CD4-positive, alpha-beta memory T cell (primary cell): ENCODE data around the gene RNU6-9. TPM values are rescaled to one million over a fixed set of nuclear protein-coding genes. Genes with fewer than 3 reads are reported as not detected.
A peak's percentile ranks its signal among the peaks of the same experiment; 100 is the strongest.

Experiments
- CTCF ChIA-PET: fragments of 350-600 bp; sonication (Branson Sonifier 250); formaldehyde crosslinking; loops from one replicate; lab custom pipeline; 2021; ENCODE audit warnings: inconsistent platforms; ENCODE audit not compliant: partially characterized antibody; lab: Charles Lee
- POLR2A ChIA-PET: fragments of 350-600 bp; sonication (Branson Sonifier 250); formaldehyde crosslinking; loops from one replicate; lab custom pipeline; 2021; ENCODE audit not compliant: partially characterized antibody; lab: Charles Lee
- DNase-seq, 5 donors: peaks; one replicate each; pipeline versions ENCODE4 v3.0.0 to v3.0.0-alpha.2; 2020 to 2022; ENCODE audit warnings: mixed read lengths in 1 of 5
- H3K27ac ChIP-seq: one replicate; pipeline ENCODE4 v1.7.0; 2013; ENCODE audit warnings: low read depth, low read length
- H3K27me3 ChIP-seq: 2 replicates; pipeline ENCODE4 v1.7.0; 2013; ENCODE audit warnings: mild to moderate bottlenecking, low read length, moderate library complexity; ENCODE audit not compliant: insufficient read depth
- H3K36me3 ChIP-seq: 2 replicates; pipeline ENCODE4 v1.7.0; 2013; ENCODE audit warnings: mild to moderate bottlenecking, low read length, moderate library complexity; ENCODE audit not compliant: insufficient read depth
- H3K4me1 ChIP-seq: 2 replicates; pipeline ENCODE4 v1.7.0; 2013; ENCODE audit warnings: mild to moderate bottlenecking, low read length, moderate library complexity; ENCODE audit not compliant: insufficient read depth
- H3K4me3 ChIP-seq, 2 donors: one replicate each; pipeline ENCODE4 v1.7.0; 2013; ENCODE audit warnings: low read length in 2 of 2, mild to moderate bottlenecking in 1 of 2
- H3K9me3 ChIP-seq, 2 donors: one replicate each; pipeline ENCODE4 v1.7.0; 2013; ENCODE audit warnings: low read length in 2 of 2, control low read depth in 1 of 2; ENCODE audit not compliant: control insufficient read depth in 1 of 2
- H3K27ac Mint-ChIP-seq, 7 donors: one replicate each; pipeline ENCODE4 v1.8.0; 2020 to 2021; ENCODE audit warnings: mixed read lengths in 7 of 7, mild to moderate bottlenecking in 6 of 7, inconsistent platforms in 3 of 7, moderate library complexity in 3 of 7
- H3K27me3 Mint-ChIP-seq, 2 donors: one replicate each; pipeline ENCODE4 v1.8.0; 2020 to 2021; ENCODE audit warnings: mixed read lengths in 2 of 2
- H3K36me3 Mint-ChIP-seq, 2 donors: one replicate each; pipeline ENCODE4 v1.8.0; 2020 to 2021; ENCODE audit warnings: mixed read lengths in 2 of 2, inconsistent platforms in 1 of 2, mild to moderate bottlenecking in 1 of 2
- H3K4me1 Mint-ChIP-seq, 4 donors: one replicate each; pipeline ENCODE4 v1.8.0; 2020 to 2021; ENCODE audit warnings: mixed read lengths in 4 of 4, mild to moderate bottlenecking in 1 of 4
- H3K4me3 Mint-ChIP-seq, 8 donors: one replicate each; pipeline ENCODE4 v1.8.0; 2020 to 2021; ENCODE audit warnings: mixed read lengths in 8 of 8, mild to moderate bottlenecking in 7 of 8, moderate library complexity in 6 of 8, inconsistent platforms in 3 of 8
- H3K9me3 Mint-ChIP-seq, 8 donors: one replicate each; pipeline ENCODE4 v1.8.0; 2020 to 2021; ENCODE audit warnings: mixed read lengths in 8 of 8, mild to moderate bottlenecking in 5 of 8, inconsistent platforms in 3 of 8, moderate library complexity in 1 of 8
- intact Hi-C: fragments of 100-400 bp; cut with micrococcal nuclease; formaldehyde crosslinking; loops from one replicate; pipeline ENCODE4 v1.15.1; 2023
- polyA plus RNA-seq, 2 donors: library from polyadenylated mRNA; unstranded; fragments of 300-500 nt; fragmentation: Illumina TruSeq; gene quantifications; one replicate each; pipeline ENCODE4 v1.2.3, GENCODE V29; 2021
- total RNA-seq, 2 experiments: library from RNA; stranded (reverse); gene quantifications; one replicate each; pipeline ENCODE4 v1.2.3, GENCODE V29; 2021

RNU6-9 gene
- total and polyA plus RNA-seq, 4 experiments from 2014 or later = not detected

DNA sequence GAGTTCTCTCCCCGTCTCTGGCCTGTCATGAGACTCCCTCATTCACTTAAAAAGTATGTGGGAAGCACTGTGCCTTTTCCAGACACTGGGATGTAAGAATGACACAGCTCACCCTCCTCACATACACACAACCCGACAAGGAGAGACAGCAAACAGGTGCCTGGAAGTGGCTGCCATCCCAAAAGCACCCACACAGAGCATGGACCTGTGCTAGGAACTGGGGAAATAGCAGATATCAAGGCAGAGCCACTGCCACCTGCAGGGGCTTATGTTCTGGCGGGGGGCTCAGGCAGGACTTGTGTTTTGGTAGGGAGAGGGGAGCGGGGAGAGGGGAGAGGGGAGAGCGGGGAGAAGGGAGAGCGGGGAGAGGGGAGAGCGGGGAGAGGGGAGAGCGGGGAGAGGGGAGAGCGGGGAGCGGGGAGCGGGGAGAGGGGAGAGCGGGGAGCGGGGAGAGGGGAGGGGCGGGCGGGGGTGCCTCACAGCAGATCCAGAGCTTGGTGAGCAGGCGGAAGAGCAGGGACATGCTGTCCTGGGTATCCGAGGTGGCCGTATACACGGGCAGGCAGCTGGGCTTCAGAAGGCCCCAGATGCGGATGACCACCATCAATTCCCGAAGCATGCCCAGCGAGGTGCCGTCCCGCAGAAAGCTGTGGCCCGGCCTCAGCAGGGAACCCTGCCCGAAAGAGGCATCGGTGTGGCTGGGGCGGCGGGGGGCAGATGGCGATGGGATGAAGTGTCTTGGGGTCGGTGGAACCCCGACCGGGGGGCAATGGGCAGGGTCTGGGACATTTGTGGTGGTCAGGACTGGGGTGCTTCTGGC is 21.6 kb upstream of the RNU6-9 start:
- peak in 1 of 5 donors; percentile 23 for DNase-seq
- H3K4me1 Mint-ChIP-seq = peaks cover 4 to 16% (median 9%) of the 10 kb centered on the region in 4 donors
- Histone ChIP-seq H3K4me3 (peak overlapping the region in 1 of 2 donors; percentile 51), H3K27me3 (no peaks in the 10 kb centered on the region), H3K27ac (peak overlapping the region; percentile 55), H3K36me3 (peaks cover 7% of the 10 kb centered on the region), H3K9me3 (no peaks in the 10 kb centered on the region), H3K4me1 (peaks cover 13% of the 10 kb centered on the region)
- POLR2A ChIA-PET = interaction anchor here (1.0 to 5.2 kb wide), 14 partner anchors 8 to 398 kb away, joined by 3 to 41 read pairs (median 6); partner anchors contain the start of genes ABCA7, CIRBP, MED16 and PTBP1
- intact Hi-C loops = loop anchor here (1.0 kb wide), 3 partner anchors 9 to 38 kb away; partner anchors contain the start of genes MED16 and RNU6-9
- H3K27me3 Mint-ChIP-seq = no peaks in the 10 kb centered on the region
- CTCF ChIA-PET = interaction anchor here (1.2 to 2.4 kb wide), 3 partner anchors 36 to 50 kb away, joined by 3 to 4 read pairs (median 4); no protein-coding TSS in a partner anchor
- H3K4me3 Mint-ChIP-seq = peak overlapping the region in 7 of 8 donors; percentile 75 to 92 (median 83)
- H3K36me3 Mint-ChIP-seq = peaks cover 7 to 23% of the 10 kb centered on the region in 2 donors
- peak overlapping the region; percentile 65 to 97 (median 94) for H3K27ac Mint-ChIP-seq
- peaks cover 0 to 8% (median 0%) of the 10 kb centered on the region in 8 donors for H3K9me3 Mint-ChIP-seq

DNA sequence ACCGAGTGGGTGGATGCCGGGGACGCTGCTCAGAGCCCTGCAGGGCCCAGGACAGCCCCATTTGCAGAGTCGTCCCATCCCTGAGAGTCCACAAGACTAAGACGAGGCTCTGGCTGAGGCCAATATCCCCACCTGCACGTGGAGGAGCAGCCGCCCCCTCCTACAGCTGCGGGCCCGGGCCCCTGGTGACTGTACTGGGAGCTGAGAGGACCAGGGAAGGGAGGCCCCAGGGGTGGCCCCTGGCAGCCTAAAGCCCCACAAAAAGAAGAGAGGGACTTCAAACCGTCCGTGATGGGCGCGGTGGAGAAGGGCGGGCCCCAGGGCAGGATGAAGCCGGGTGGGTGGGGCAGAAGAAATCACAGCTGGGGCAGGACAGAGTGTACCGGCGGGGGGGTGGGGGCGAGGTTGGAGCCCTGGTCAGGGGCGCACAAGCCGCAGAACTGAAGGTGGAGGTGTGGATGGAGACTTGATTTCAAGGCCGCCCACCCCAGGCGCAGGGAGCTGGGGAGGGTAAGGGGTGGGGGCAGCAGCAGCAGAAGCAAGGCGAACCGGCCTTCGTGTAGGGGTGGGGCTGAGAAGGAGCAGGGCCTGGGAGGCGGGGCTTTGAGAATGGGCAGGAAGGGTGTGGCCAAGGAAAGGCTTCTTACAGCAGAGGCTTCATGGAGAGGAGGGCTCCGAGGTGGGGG is 20.9 kb upstream of the RNU6-9 start:
- intact Hi-C loops = loop anchor here (1.0 kb wide), 3 partner anchors 10 to 37 kb away; partner anchors contain the start of genes MED16 and RNU6-9
- Histone ChIP-seq H3K4me3 (peak overlapping the region in 1 of 2 donors; percentile 51), H3K27me3 (no peaks in the 10 kb centered on the region), H3K4me1 (peaks cover 13% of the 10 kb centered on the region), H3K9me3 (no peaks in the 10 kb centered on the region), H3K27ac (peak overlapping the region; percentile 55), H3K36me3 (peaks cover 7% of the 10 kb centered on the region)
- Mint-ChIP-seq H3K9me3 (peaks cover 0 to 8% (median 0%) of the 10 kb centered on the region in 8 donors), H3K27ac (peak overlapping the region; percentile 88 to 98 (median 97)), H3K4me1 (peaks cover 4 to 16% (median 9%) of the 10 kb centered on the region in 4 donors), H3K27me3 (no peaks in the 10 kb centered on the region), H3K36me3 (peaks cover 5 to 23% of the 10 kb centered on the region in 2 donors), H3K4me3 (peak overlapping the region; percentile 75 to 92 (median 84))
- ChIA-PET POLR2A (interaction anchor here (0.6 to 5.2 kb wide), 17 partner anchors 9 to 403 kb away, joined by 3 to 41 read pairs (median 5); partner anchors contain the start of genes ABCA7, ARHGAP45, CIRBP and FAM174C), CTCF (interaction anchor here (1.2 to 2.4 kb wide), 4 partner anchors 9 to 49 kb away, joined by 3 to 4 read pairs (median 4); no protein-coding TSS in a partner anchor)
- peak; percentile 84 to 93 (median 91) for DNase-seq

DNA sequence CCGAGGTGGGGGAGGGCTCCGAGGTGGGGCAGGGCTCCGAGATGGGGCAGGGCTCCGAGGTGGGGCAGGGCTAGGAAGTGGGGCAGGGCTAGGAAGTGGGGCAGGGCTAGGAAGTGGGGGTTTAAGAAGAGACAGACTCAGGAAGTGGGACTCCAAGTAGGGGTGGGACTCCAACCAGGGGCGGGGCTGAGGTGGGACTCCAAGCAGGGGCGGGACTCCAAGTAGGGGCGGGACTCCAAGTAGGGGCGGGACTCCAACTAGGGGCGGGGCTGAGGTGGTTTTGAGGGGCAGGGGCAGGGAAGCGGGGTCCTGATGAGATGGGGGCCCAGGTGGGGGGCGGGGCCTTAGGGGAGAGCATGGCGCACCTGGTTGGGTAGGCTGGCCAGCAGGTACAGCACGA is 20.2 kb upstream of the RNU6-9 start:
- Histone ChIP-seq H3K4me1 (peaks cover 13% of the 10 kb centered on the region), H3K9me3 (no peaks in the 10 kb centered on the region), H3K27me3 (no peaks in the 10 kb centered on the region), H3K27ac (no peak overlapping the region), H3K36me3 (peaks cover 7% of the 10 kb centered on the region), H3K4me3 (no peak overlapping the region)
- Mint-ChIP-seq H3K4me3 (peak overlapping the region in 7 of 8 donors; percentile 35 to 70 (median 61)), H3K36me3 (peaks cover 3 to 20% of the 10 kb centered on the region in 2 donors), H3K27me3 (no peaks in the 10 kb centered on the region), H3K4me1 (peaks cover 4 to 16% (median 9%) of the 10 kb centered on the region in 4 donors), H3K27ac (peak overlapping the region in 6 of 7 donors; percentile 61 to 97 (median 79)), H3K9me3 (peaks cover 0 to 5% (median 0%) of the 10 kb centered on the region in 8 donors)
- ChIA-PET POLR2A (interaction anchor here (0.6 to 5.2 kb wide), 18 partner anchors 8 to 402 kb away, joined by 3 to 41 read pairs (median 6); partner anchors contain the start of genes ABCA7, ARHGAP45, CIRBP and FAM174C), CTCF (interaction anchor here (1.2 to 1.3 kb wide), 3 partner anchors 9 to 48 kb away, joined by 3 to 4 read pairs (median 3); no protein-coding TSS in a partner anchor)
- intact Hi-C loops = no loop called here
- peak; percentile 80 to 93 (median 90) for DNase-seq

DNA sequence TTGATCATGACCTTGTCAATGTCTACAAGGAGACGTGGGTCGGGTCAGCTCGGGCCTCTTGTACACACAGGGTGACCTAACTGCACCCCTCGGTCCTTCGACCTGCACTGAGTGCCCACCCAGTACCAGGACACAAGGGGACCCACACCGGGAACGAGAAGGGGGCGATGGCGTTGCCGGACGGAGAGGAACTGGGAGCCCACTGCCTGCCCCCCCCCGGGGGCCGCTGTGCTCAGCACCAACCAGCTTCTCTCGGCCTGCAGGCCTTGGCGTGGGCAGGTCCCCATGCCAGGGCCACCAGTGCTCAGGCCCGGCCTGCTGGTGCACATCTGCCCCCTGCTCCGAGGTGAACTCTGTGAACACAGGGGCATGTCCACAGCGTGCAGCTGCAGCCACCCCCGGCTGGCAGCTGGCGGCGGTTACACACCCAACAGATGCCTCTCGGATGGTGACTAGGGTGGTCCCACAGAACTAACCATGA is 19.7 kb upstream of the RNU6-9 start:
- Mint-ChIP-seq H3K27ac (peak overlapping the region in 2 of 7 donors; percentile 78 to 97), H3K4me3 (no peak overlapping the region), H3K9me3 (peaks cover 0 to 5% (median 0%) of the 10 kb centered on the region in 8 donors), H3K27me3 (no peaks in the 10 kb centered on the region), H3K36me3 (peaks cover 3 to 18% of the 10 kb centered on the region in 2 donors), H3K4me1 (peaks cover 4 to 16% (median 9%) of the 10 kb centered on the region in 4 donors)
- H3K4me3 ChIP-seq = no peak overlapping the region
- intact Hi-C loops = no loop called here
- H3K27me3 ChIP-seq = no peaks in the 10 kb centered on the region
- DNase-seq = no peak
- H3K36me3 ChIP-seq = peaks cover 7% of the 10 kb centered on the region
- ChIA-PET POLR2A (interaction anchor here (0.6 to 5.2 kb wide), 8 partner anchors 10 to 396 kb away, joined by 3 to 41 read pairs (median 5); partner anchors contain the start of genes CIRBP, MED16, R3HDM4 and RNU6-9), CTCF (interaction anchor here (1.3 to 1.7 kb wide), 2 partner anchors 10 kb away, joined by 3 to 6 read pairs; no protein-coding TSS in a partner anchor)
- H3K4me1 ChIP-seq = peaks cover 13% of the 10 kb centered on the region
- H3K9me3 ChIP-seq = no peaks in the 10 kb centered on the region
- H3K27ac ChIP-seq = no peak overlapping the region

DNA sequence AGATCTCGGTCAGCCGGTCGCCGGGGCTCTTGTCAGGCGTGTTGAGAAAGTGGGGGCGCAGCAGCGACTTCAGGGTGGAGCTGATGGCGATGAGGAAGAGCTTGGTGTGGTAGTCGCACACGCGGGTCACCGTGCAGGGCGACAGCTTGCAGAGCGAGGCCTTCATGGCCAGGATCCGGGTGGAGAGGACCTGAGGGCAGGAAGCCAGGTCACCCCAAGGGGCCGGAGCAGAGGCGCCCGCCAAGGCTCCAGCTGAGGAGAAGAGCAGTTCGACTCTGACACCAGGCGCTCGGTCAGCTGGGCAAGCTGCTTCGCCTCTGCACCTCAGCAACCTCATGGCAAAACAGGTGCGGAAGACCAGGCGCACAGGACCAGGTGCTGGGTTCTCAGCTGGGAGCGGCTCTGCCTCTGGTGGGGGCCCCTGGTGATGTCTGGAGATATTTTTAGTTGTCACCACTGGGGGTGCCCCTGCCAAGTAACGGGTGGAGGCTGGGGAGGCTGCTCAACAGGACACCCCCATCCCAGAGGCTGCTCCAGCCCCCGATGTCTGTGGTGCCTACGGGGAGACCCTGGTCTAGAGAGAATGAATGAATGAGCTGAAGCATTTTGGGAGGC is 17.9 kb upstream of the RNU6-9 start:
- intact Hi-C loops = no loop called here
- no peak overlapping the region for H3K4me3 Mint-ChIP-seq
- H3K36me3 ChIP-seq = peaks cover under 1% of the 10 kb centered on the region
- no peaks in the 10 kb centered on the region for H3K27me3 Mint-ChIP-seq
- no peak for DNase-seq
- H3K4me1 ChIP-seq = peaks cover 13% of the 10 kb centered on the region
- no peaks in the 10 kb centered on the region for H3K9me3 ChIP-seq
- no peaks in the 10 kb centered on the region for H3K27me3 ChIP-seq
- no peak overlapping the region for H3K4me3 ChIP-seq
- peak overlapping the region in 2 of 7 donors; percentile 57 to 58 for H3K27ac Mint-ChIP-seq
- CTCF ChIA-PET = interaction anchor here (1.7 kb wide), 1 partner anchor 12 kb away, joined by 6 read pairs; no protein-coding TSS in a partner anchor
- no peak overlapping the region for H3K27ac ChIP-seq
- peaks cover 6 to 10% of the 10 kb centered on the region in 2 donors for H3K36me3 Mint-ChIP-seq
- POLR2A ChIA-PET = interaction anchor here (5.2 to 9.0 kb wide), 2 partner anchors 20 to 34 kb away, joined by 41 to 47 read pairs; partner anchors contain the start of genes MED16 and RNU6-9
- H3K9me3 Mint-ChIP-seq = peaks cover 0 to 5% (median 0%) of the 10 kb centered on the region in 8 donors
- peaks cover 4 to 16% (median 9%) of the 10 kb centered on the region in 4 donors for H3K4me1 Mint-ChIP-seq

- H3K4me1 Mint-ChIP-seq = peaks cover 4 to 16% (median 9%) of the 10 kb centered on the region in 4 donors
- H3K27me3 Mint-ChIP-seq = no peaks in the 10 kb centered on the region
- Histone ChIP-seq H3K4me3 (no peak overlapping the region), H3K36me3 (peaks cover 3% of the 10 kb centered on the region), H3K27ac (no peak overlapping the region), H3K4me1 (peaks cover 13% of the 10 kb centered on the region), H3K27me3 (no peaks in the 10 kb centered on the region), H3K9me3 (no peaks in the 10 kb centered on the region)
- no peak for DNase-seq
- H3K36me3 Mint-ChIP-seq = peaks cover 6 to 10% of the 10 kb centered on the region in 2 donors
- H3K27ac Mint-ChIP-seq = peak overlapping the region in 4 of 7 donors; percentile 22 to 57 (median 32)
- intact Hi-C loops = no loop called here
- peaks cover 0 to 5% (median 0%) of the 10 kb centered on the region in 8 donors for H3K9me3 Mint-ChIP-seq
- POLR2A ChIA-PET = interaction anchor here (5.2 to 9.0 kb wide), 2 partner anchors 19 to 33 kb away, joined by 41 to 47 read pairs; partner anchors contain the start of genes MED16 and RNU6-9
- CTCF ChIA-PET = no interaction called here
- H3K4me3 Mint-ChIP-seq = no peak overlapping the region
These were observed 17.2 kb upstream of the RNU6-9 start for GRCh38 chr19:876089-876488.
